Cardiac fibroblast (primary cell): ENCODE results near the gene SCAMP3.

Experiments
- DNase-seq, 2 donors: peaks; one replicate each; pipeline versions ENCODE4 v3.0.0 to v3.0.0-alpha.2; 2010; ENCODE audit warnings: low read depth in 2 of 2
- H3K4me3 ChIP-seq, 2 donors: replicated peaks in 1 of 2; 1 replicate in 1 of 2; 2 replicates in 1 of 2; pipeline ENCODE4 v1.5.1; 2011; ENCODE audit warnings: low read depth in 2 of 2, low read length in 2 of 2, mild to moderate bottlenecking in 2 of 2, moderate library complexity in 1 of 2
- CTCF ChIP-seq: IDR thresholded peaks from one replicate; pipeline ENCODE4 v1.5.1; 2011; ENCODE audit warnings: low read depth, mild to moderate bottlenecking, low read length, inconsistent platforms

The SCAMP3 gene

GRCh38 chr1:155254714-155255242 lies 7.4 kb downstream of the SCAMP3 start:
- H3K4me3 ChIP-seq, result peak overlapping the region; percentile 76 to 81
- TF ChIP-seq CTCF, result peak; percentile 0
- DNase-seq, result peak in 1 of 2 donors; percentile 19

- H3K4me3 ChIP-seq, result peak overlapping the region; percentile 76 to 81
- TF ChIP-seq CTCF, result no peak
These were observed 7.9 kb downstream of the SCAMP3 start for GRCh38 chr1:155254228-155254713.

GRCh38 chr1:155253797-155254196 lies 8.4 kb downstream of the SCAMP3 start:
- TF ChIP-seq CTCF, result no peak
- peak overlapping the region; percentile 76 to 81 for H3K4me3 ChIP-seq
- DNase-seq, result no peak

More at GRCh38 chr1:155254228-155254713, 7.9 kb downstream of the SCAMP3 start:
- no peak for DNase-seq

GRCh38 chr1:155253208-155253607 lies 9.0 kb downstream of the SCAMP3 start:
- TF ChIP-seq CTCF, result no peak
- peak overlapping the region in 1 of 2 donors; percentile 81 for H3K4me3 ChIP-seq
- no peak for DNase-seq

- DNase-seq, result no peak
- H3K4me3 ChIP-seq, result no peak overlapping the region
- TF ChIP-seq CTCF, result no peak
These were observed 10.6 kb downstream of the SCAMP3 start for GRCh38 chr1:155251566-155251965.

- H3K4me3 ChIP-seq, result peak overlapping the region in 1 of 2 donors; percentile 10
- peak; percentile 98 for TF ChIP-seq CTCF
- DNase-seq, result peak; percentile 93 to 94
These were observed 11.3 kb downstream of the SCAMP3 start for GRCh38 chr1:155250633-155251449.
